Esophagus mucosa (tissue), 1 donor: Measurements from ENCODE around the gene CLCN2. TPM values are rescaled to one million over a fixed set of nuclear protein-coding genes. Genes with fewer than 3 reads are reported as not detected.

ENCODE experiments used
- ATAC-seq: fragments of 200-7000 bp; cut with Tn5 transposase; one replicate; pipeline ENCODE4 v1.9.1; 2020
- total RNA-seq: library from RNA; stranded (reverse); gene quantifications from one replicate; pipeline ENCODE4 v1.2.4, GENCODE V29; 2023
- donor health status: DM: yes; HTN: yes; CAD: no.

CLCN2 gene
- total RNA-seq: 3.4 TPM

GRCh38 chr3:184361532-184361931 is at the start of gene CLCN2, which contains the start of gene POLR2H:
CLCN2 (minus strand) TSS chr3:184361605; CDS start chr3:184361479, 126 bp downstream.
POLR2H (plus strand) TSS chr3:184361710; CDS start chr3:184363493, 1,783 bp downstream.
- peak; percentile 44 for ATAC-seq

GRCh38 chr3:184409946-184410500 is 48.6 kb upstream of the CLCN2 start:
- ATAC-seq: no peak

GRCh38 chr3:184409331-184409926 is 48.0 kb upstream of the CLCN2 start:
- no peak for ATAC-seq

- ATAC-seq: no peak
Measured at GRCh38 chr3:184405075-184406030, 43.9 kb upstream of the CLCN2 start.

GRCh38 chr3:184399410-184399809 is 38.0 kb upstream of the CLCN2 start:
- no peak for ATAC-seq

- ATAC-seq: no peak
Measured at GRCh38 chr3:184395320-184395660, 33.9 kb upstream of the CLCN2 start.

- no peak for ATAC-seq
Measured at GRCh38 chr3:184391266-184391665, 29.9 kb upstream of the CLCN2 start.

GRCh38 chr3:184389935-184390528 is 28.6 kb upstream of the CLCN2 start:
- ATAC-seq: no peak

GRCh38 chr3:184389384-184389783 is 28.0 kb upstream of the CLCN2 start:
- no peak for ATAC-seq

GRCh38 chr3:184388936-184389230 is 27.5 kb upstream of the CLCN2 start:
- no peak for ATAC-seq

GRCh38 chr3:184388164-184388935 is 26.9 kb upstream of the CLCN2 start:
- no peak for ATAC-seq

GRCh38 chr3:184387174-184387714 is 25.8 kb upstream of the CLCN2 start:
- ATAC-seq: no peak

GRCh38 chr3:184386047-184386806 is 24.8 kb upstream of the CLCN2 start:
- no peak for ATAC-seq

- ATAC-seq: no peak
Measured at GRCh38 chr3:184384856-184385422, 23.5 kb upstream of the CLCN2 start.

GRCh38 chr3:184384342-184384741 is 22.9 kb upstream of the CLCN2 start:
- ATAC-seq: no peak

- ATAC-seq: no peak
Measured at GRCh38 chr3:184383033-184383740, 21.8 kb upstream of the CLCN2 start.

GRCh38 chr3:184382326-184383032 is 21.1 kb upstream of the CLCN2 start:
- ATAC-seq: no peak

- peak; percentile 7 for ATAC-seq
Measured at GRCh38 chr3:184381261-184382224, 20.1 kb upstream of the CLCN2 start.
